ENCODE data around the gene HENMT1.

Gene HENMT1

DNA sequence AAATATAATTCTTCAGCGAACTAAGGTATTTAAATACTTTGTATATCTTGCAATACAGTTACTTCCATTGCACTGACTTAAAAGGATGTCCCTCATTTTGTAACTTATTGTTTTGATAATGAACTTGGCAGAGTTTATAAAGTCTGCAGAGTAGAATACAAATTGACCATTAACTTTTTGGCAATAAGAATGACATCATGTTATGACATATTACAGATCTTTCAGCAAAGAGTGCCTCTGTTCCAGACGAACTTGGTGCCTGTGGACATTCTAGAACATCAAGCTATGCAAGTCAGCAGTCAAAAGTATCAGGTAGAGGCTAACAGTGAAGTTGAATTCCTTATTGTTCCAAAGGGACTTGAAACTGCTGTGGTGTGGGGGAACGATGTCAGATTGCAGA, 32.9 kb downstream of the HENMT1 start:
- DNase-seq (ENCODE audit: low spot score): no peak

DNA sequence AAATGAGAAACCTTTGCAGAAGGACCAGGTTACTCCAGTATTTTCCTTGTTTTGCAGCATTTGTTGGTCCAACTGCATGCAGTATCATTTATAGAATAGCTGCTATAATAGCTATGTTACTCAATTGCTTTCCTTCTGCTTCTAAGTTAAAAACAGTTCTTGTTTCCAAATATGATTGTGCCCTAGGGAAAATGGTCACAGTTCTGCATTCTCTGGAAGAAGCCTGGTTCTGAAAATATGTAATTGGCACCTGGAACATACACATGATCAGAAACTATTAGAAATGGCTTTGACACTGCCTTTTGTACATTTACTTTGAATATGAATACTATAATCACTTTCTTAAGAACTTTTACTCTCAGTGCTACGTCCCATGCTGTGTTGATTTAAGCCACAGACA, 33.6 kb downstream of the HENMT1 start:
- no peak for DNase-seq (ENCODE audit: low spot score)

DNA sequence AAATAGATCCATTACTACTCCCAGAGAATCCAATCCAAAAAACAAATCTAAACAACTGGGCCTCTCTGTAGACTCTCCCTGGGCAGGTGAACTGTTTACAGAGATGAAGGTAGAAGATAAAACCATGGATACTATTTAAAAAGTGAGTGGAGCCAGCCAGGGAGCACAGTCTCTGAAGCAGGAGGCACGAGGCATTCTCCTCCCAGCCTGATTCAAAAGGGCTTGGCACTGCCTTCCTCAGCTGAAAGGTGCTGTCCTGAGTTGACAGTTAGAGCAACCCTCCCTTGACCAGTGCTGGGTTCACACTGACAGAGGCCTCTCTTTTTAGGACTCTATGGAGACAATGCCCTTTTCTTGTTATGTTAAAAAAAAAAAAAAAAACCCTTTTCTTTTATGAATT, 36.8 kb downstream of the HENMT1 start:
- DNase-seq (ENCODE audit: low spot score): no peak

DNA sequence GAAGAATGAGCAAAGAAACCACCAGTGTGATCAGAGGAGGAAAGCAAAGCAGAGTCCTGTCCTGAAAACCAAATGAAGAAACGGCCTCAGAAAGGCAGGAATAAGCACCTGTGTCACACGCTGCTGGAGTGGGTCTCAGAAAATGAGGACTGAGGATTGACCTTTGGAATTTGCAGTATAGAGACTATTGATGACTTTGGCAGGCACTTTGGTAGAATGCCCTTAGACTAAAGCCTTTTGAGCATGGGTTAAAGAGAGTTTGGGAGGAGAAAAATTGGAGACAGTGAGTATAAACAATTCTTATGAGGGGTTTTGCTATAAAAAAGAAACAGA, 43.2 kb downstream of the HENMT1 start:
- DNase-seq (ENCODE audit: low spot score): no peak

DNA sequence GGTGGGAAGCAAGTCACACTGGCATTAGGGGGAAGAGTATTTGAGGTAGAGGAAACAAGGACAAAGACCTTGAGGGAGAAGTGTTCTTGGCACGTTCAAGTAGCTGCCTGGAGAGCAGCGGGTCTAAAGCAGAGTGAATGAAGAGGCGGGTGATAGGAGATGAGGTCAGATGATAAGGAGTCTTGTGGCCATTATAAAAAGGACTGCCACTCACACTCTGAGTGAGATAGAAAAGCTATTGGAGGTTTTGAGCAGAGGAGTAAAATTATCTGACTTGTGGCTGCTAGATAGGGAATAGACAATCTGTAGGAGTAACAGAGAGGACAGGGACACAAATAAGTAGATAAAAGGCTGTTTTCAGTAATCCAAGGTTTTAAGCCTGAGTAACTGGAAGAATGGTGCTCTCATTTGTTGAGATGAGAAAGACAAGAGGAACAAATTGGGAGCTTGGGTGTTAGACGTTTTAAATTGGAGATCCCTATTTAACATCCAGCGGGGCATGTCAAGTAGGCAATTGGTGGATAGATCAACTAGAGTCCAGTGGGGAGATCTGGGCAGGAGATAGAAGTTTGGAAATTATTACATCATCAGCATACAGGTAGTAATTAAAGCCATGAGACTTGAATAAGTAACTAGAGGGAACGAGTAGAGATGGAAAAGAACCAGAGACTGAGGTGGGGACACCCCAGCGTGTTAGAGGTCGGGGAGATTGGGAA, 43.7 kb downstream of the HENMT1 start:
- no peak for DNase-seq (ENCODE audit: low spot score)

DNA sequence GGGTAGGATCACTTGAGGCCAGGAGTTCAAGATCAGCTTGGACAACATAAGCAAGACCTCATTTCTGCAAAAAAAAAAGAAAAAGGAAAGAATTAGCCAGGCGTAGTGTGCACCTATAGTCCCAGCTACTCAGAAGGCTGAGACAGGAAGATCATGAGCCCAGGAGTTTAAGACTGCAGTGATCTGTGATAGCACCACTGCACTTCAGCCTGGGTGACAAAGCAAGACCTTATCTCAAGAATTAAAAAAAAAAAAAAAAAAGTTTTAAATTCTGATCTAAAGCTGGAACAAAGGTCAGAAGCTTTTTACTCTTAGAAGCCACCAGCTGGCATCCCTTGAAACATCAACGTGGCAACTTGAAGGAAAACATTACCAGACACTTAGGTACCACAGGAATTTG, 45.3 kb downstream of the HENMT1 start:
- DNase-seq (ENCODE audit: low spot score): no peak

DNA sequence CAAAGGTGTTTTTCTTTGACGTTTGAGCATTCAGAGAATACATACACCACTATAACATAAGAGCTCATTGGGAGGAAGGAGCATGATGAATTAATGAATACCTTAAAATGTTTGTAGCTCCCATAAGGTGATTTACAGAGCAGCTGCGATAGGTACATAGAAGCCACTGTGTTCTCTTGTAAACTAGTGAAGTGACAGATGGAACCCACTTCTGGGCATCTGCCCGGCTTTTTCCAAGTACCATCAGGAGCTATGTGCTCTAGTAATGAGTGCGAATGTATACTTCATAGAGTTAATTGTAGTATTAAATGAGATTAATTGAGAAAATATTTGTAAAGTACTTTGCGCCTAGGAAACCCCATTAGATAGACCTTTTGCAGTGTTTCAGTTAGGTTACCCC, 48.4 kb downstream of the HENMT1 start:
- DNase-seq (ENCODE audit: low spot score): no peak

DNA sequence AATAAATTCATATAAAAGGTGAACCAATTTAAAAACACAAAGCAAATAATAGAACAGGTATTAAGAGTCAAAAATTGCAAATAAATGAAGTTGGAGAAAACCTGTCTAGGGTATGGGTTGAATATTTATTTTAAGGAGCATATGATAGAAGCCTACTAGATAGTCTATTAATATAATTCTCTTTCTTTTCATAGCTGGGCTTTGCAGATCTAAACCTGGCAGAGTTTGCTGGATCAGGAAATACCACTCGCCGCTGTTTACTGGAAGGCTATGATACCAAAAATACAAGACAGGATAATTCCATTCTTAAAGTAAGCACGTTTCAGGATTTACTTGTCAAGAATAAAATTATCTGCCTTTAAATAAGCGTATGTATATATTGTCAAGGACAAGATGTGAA, 48.9 kb downstream of the HENMT1 start:
- DNase-seq (ENCODE audit: low spot score): no peak

DNA sequence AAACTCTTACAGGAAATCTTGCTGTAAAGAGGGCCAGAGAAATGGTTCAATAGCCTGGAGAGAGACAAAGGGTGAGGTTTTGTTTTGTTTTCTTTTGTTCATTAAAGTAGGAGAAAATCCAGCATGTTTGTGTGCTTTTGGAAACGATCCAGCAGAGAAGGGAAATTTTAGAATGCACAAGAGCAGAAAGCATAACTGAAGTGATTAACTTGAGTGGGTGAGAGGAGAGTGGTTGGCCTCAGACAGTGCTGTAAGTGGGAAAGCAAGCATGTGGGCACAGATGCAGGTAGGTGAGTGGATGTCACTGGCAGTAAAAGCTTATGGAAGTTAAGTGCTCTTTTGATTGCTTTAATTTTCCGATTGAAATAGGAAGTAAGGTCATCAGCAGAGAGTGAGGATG, 50.8 kb downstream of the HENMT1 start:
- no peak for DNase-seq (ENCODE audit: low spot score)

DNA sequence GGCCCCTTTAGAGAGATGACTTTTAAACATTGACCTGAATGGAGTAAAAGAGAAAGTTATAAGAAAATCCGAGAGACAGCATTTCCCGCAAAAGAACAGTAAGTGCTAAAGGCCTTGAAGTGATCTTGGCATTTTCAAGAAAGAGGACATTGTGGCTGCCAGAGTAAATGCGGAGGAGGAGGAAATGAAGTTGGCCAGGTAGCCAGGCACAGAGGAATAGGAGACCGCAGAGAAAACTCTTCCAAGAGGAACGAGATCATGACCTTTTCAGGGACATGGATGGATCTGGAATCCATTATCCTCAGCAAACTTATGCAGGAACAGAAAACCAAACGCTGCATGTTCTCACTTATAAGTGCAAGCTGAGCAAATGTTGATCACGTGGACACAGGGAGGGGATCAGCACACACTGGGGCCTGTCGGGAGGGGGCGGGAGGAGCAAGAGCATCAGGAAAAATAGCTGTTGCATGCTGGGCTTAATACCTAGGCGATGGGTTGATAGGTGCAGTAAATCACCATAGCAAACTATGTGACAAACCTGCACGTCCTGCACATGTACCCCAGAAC, 51.3 kb downstream of the HENMT1 start:
- no peak for DNase-seq (ENCODE audit: low spot score)

DNA sequence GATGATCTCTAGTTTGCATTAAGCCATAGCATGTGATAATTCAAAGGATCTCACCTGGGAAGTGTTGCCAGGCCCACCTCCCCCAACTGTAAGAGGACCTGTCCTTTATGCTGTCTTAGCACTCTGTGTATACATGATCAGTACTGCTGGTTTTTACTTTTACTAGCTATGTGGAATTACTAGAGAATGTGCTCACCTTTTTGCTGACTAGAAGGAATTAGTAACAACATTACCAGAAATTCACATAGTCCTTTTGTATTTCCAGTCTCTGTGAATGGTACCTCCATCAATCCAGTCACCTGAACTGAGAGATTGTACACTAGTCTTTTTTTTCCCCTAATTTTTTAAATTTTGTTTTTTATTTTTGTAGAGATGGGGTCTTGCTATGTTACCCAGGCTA, 54.4 kb downstream of the HENMT1 start:
- no peak for DNase-seq (ENCODE audit: low spot score)

DNA sequence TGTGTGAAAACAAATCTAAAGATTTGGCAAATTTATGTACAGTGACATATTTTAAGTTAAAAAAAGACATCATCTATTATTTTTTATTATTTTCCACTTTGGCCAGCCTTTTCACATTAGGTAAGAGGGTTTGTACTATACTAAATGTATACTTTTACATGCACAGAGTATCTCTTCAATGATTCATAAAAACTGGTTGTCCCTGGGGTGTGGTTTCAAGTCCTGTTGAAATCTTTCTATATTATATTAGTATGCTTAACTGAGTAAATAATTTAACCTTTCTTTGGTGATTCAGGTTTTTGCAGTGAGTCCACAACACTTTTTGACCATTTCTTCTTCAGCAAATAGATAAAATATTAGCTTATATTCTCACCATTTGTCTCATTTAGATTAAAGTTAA, 55.3 kb downstream of the HENMT1 start:
- DNase-seq (ENCODE audit: low spot score): no peak

DNA sequence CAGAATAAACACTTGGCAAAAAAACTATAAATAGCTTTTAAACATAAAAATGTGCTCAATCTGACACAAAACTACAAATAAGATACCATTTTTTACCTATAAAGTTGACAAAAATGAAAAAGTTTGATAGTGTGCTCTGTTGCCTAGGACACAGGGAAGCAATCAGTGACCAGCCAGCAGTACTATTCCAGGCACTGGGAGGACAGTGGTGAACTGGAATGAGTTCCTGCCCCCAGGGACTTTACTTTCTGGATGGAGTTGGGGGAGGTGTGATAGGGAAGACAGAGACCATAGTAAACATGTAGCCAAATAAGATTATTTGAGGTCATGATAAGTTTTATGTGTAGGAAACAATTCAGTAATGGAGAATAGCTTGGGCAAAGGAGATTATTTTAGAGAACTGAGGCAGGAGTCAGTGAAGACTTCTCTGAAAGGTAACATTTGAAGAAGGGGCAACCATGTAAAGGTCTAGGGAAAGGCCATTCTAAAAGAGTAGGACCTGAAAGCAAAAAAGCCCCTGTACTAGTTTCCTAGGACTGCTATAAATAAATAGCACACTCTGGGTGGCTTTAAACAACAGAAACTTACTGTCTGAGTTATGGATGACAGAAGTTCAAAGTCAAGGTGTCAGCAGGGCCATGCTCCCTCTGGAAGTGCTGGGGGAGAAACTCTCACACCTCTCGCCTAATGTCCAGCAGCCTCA, 59.0 kb downstream of the HENMT1 start:
- DNase-seq (ENCODE audit: low spot score): no peak

DNA sequence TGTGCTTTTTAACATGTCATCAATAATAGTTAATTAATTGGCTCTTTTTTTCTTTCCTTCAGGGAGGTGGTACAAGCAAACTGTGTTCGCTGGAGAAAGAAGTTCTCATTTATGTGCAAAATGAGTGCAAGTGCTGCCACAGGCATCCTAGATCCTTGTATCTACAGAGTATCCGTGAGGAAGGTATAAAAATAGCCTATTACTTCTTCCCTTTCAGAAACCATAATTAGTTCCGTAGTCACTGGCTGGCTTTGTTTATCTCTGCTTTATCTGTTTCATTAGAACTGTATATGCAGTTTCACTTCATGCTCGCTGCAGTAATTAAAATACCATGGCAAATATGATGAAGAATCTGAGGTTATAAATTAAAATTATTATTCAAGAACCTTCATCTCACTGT, 60.4 kb downstream of the HENMT1 start:
- DNase-seq (ENCODE audit: low spot score): no peak

DNA sequence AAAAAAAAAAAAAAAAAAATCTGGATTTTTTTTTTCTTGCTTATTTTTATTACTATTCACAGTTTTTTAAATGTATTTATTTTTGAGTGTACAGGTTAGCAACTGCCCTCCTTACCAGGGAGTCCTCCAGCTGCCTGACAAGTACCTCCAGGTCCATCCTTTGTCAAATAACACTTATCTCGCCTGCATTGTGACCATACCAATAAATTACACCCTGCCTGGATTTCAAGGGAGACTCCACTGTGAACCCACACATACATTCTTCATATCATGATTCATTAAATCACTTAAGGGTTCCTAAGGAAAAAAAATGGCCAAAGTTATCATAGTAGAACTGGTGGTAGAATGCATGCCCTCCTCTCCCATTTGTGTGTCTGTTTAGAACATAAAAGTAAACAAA, 62.6 kb downstream of the HENMT1 start:
- no peak for DNase-seq (ENCODE audit: low spot score)

Data from hematopoietic multipotent progenitor cell treated with erythropoietin and hydrocortisone succinate and interleukin-3 and kit ligand, for 15 days (in vitro differentiated cells).